H1 (cell line): Measurements from ENCODE around the gene CACNA1E. TPM values are rescaled to one million over a fixed set of nuclear protein-coding genes. Genes with fewer than 3 reads are reported as not detected.

ENCODE experiments used
- CTCF ChIA-PET: fragments of 300-600 bp; sonication (Branson Sonifier 250); formaldehyde crosslinking; loops from one replicate; lab custom pipeline; 2021; ENCODE audit not compliant: partially characterized antibody; lab: Charles Lee
- POLR2A ChIA-PET: fragments of 300-600 bp; sonication (Branson Sonifier 250); formaldehyde crosslinking; loops from one replicate; lab custom pipeline; 2021; ENCODE audit warnings: inconsistent platforms; ENCODE audit not compliant: partially characterized antibody; lab: Charles Lee
- DNase-seq, 2 experiments: peaks; one replicate each; pipeline versions ENCODE4 v3.0.0 to v3.0.0-alpha.2; 2010 to 2022; ENCODE audit warnings: low spot score in 2 of 2, low read depth in 1 of 2, mixed read lengths in 1 of 2
- FAIRE-seq: peaks from 2 replicates; lab custom pipeline; 2011; peaks lifted over from hg19 to GRCh38; lab: Jason Lieb, UNC
- H2AFZ ChIP-seq: 2 replicates; pipeline ENCODE4 v1.8.1; 2012; ENCODE audit warnings: low read length, inconsistent platforms
- H2AK5ac ChIP-seq: 2 replicates; pipeline ENCODE4 v1.6.1; 2013; ENCODE audit warnings: low read depth, low read length
- H2BK120ac ChIP-seq: replicated peaks from 2 replicates; pipeline ENCODE3; 2013; ENCODE audit warnings: low read depth, low read length, inconsistent platforms
- H2BK12ac ChIP-seq: 2 replicates; pipeline ENCODE4 v1.6.1; 2013; ENCODE audit warnings: low read depth, low read length
- H2BK15ac ChIP-seq: 2 replicates; pipeline ENCODE4 v1.6.1; 2013; ENCODE audit warnings: low read length
- H2BK20ac ChIP-seq: 2 replicates; pipeline ENCODE4 v1.6.1; 2013; ENCODE audit warnings: low read length
- H2BK5ac ChIP-seq: 2 replicates; pipeline ENCODE4 v1.6.1; 2013; ENCODE audit warnings: low read depth, low read length
- H3K14ac ChIP-seq: 2 replicates; pipeline ENCODE4 v1.6.1; 2013; ENCODE audit warnings: inconsistent platforms; ENCODE audit not compliant: insufficient read length
- H3K18ac ChIP-seq: 2 replicates; pipeline ENCODE4 v1.6.1; 2013; ENCODE audit warnings: low read length; ENCODE audit errors: extremely low read depth
- H3K23ac ChIP-seq: 2 replicates; pipeline ENCODE4 v1.6.1; 2013; ENCODE audit warnings: inconsistent platforms; ENCODE audit not compliant: insufficient read length
- H3K23me2 ChIP-seq: 2 replicates; pipeline ENCODE4 v1.6.1; 2013; ENCODE audit warnings: low read depth, low read length
- H3K27ac ChIP-seq: 2 replicates; pipeline ENCODE4 v1.6.1; 2011; ENCODE audit warnings: low read depth, low read length, inconsistent platforms
- H3K27me3 ChIP-seq, 4 experiments: replicated peaks in 1 of 4; 1 replicate in 1 of 4; 2 replicates in 3 of 4; pipeline versions ENCODE4 v1.6.1 to v1.8.1; 2011 to 2013; ENCODE audit warnings: low read length in 3 of 4, mild to moderate bottlenecking in 3 of 4, inconsistent platforms in 2 of 4, mixed read lengths in 2 of 4, moderate library complexity in 1 of 4; ENCODE audit not compliant: control insufficient read depth in 3 of 4, insufficient read depth in 3 of 4; ENCODE audit errors: extremely low read depth in 1 of 4
- H3K36me3 ChIP-seq, 4 experiments: 2 replicates each; pipeline versions ENCODE4 v1.6.1 to v1.8.1; 2011 to 2013; ENCODE audit warnings: mild to moderate bottlenecking in 4 of 4, low read length in 3 of 4, moderate library complexity in 2 of 4, control low read depth in 1 of 4, inconsistent platforms in 1 of 4; ENCODE audit not compliant: insufficient read depth in 4 of 4, control insufficient read depth in 2 of 4
- H3K4ac ChIP-seq: replicated peaks from 2 replicates; pipeline ENCODE3; 2013; ENCODE audit warnings: low read length, low read depth, mixed read lengths, inconsistent platforms; ENCODE audit not compliant: insufficient read length
- H3K4me1 ChIP-seq, 4 experiments: replicated peaks in 1 of 4; 1 replicate in 1 of 4; 2 replicates in 3 of 4; pipeline versions ENCODE4 v1.6.1 to v1.8.1; 2011 to 2013; ENCODE audit warnings: low read length in 3 of 4, inconsistent platforms in 2 of 4, mixed read lengths in 1 of 4; ENCODE audit not compliant: insufficient read depth in 4 of 4, control insufficient read depth in 3 of 4
- H3K4me2 ChIP-seq, 2 experiments: 2 replicates each; pipeline versions ENCODE4 v1.6.1 to v1.8.1; 2011 to 2013; ENCODE audit warnings: low read depth in 2 of 2, low read length in 2 of 2, control low read depth in 1 of 2, inconsistent platforms in 1 of 2, mild to moderate bottlenecking in 1 of 2; ENCODE audit not compliant: insufficient read depth in 1 of 2
- H3K4me3 ChIP-seq, 4 experiments: fragments of 200-600, 300-600 bp in 1 of 4; sonication (generic), shearing (Covaris generic), sonication (Bioruptor Twin) in 1 of 4; 2 replicates each; pipeline versions ENCODE4 v1.5.1 to v1.8.1; 2011 to 2016; ENCODE audit warnings: low read length in 4 of 4, low read depth in 3 of 4, control low read depth in 2 of 4, inconsistent platforms in 2 of 4, mild to moderate bottlenecking in 2 of 4, mixed read lengths in 1 of 4, moderate library complexity in 1 of 4; ENCODE audit not compliant: insufficient read depth in 2 of 4; ENCODE audit errors: extremely low read depth in 1 of 4
- H3K56ac ChIP-seq: replicated peaks from 2 replicates; pipeline ENCODE3; 2013; ENCODE audit warnings: low read depth, mild to moderate bottlenecking, mixed read lengths, low read length, inconsistent platforms; ENCODE audit not compliant: insufficient read length
- H3K79me1 ChIP-seq: 2 replicates; pipeline ENCODE4 v1.6.1; 2013; ENCODE audit warnings: low read depth, low read length, control low read depth
- H3K79me2 ChIP-seq, 2 experiments: 2 replicates each; pipeline versions ENCODE4 v1.6.1 to v1.8.1; 2012 to 2013; ENCODE audit warnings: low read length in 2 of 2, mild to moderate bottlenecking in 2 of 2, inconsistent platforms in 1 of 2; ENCODE audit not compliant: insufficient read depth in 2 of 2, control insufficient read depth in 1 of 2
- H3K9ac ChIP-seq, 4 experiments: replicated peaks in 1 of 4; 1 replicate in 1 of 4; 2 replicates in 3 of 4; pipeline versions ENCODE4 v1.6.1 to v1.8.1; 2011 to 2013; ENCODE audit warnings: low read depth in 3 of 4, low read length in 3 of 4, control low read depth in 2 of 4, mild to moderate bottlenecking in 2 of 4, moderate library complexity in 2 of 4, inconsistent platforms in 1 of 4; ENCODE audit errors: extremely low read depth in 1 of 4
- H3K9me3 ChIP-seq, 2 experiments: 2 replicates each; pipeline versions ENCODE4 v1.6.1 to v1.8.1; 2012 to 2013; ENCODE audit warnings: mild to moderate bottlenecking in 2 of 2, moderate library complexity in 2 of 2, control low read depth in 1 of 2, inconsistent platforms in 1 of 2, low read depth in 1 of 2, low read length in 1 of 2, mixed read lengths in 1 of 2; ENCODE audit not compliant: insufficient read depth in 2 of 2
- H4K20me1 ChIP-seq, 2 experiments: replicated peaks in 1 of 2; 2 replicates each; pipeline versions ENCODE3 to v1.8.1; 2011 to 2013; ENCODE audit warnings: inconsistent platforms in 2 of 2, low read length in 2 of 2, mild to moderate bottlenecking in 1 of 2; ENCODE audit not compliant: insufficient read depth in 2 of 2, control insufficient read depth in 1 of 2
- H4K5ac ChIP-seq: 2 replicates; pipeline ENCODE4 v1.6.1; 2013; ENCODE audit warnings: low read length, low read depth, mixed read lengths, inconsistent platforms; ENCODE audit not compliant: insufficient read length
- H4K8ac ChIP-seq: 2 replicates; pipeline ENCODE4 v1.8.0; 2013; ENCODE audit warnings: mild to moderate bottlenecking, moderate library complexity, low read length, inconsistent platforms; ENCODE audit not compliant: insufficient read depth; ENCODE audit errors: extremely low read depth
- H4K91ac ChIP-seq: replicated peaks from 2 replicates; pipeline ENCODE3; 2013; ENCODE audit warnings: low read length, mixed read lengths, inconsistent platforms; ENCODE audit not compliant: insufficient read length
- E2F6 ChIP-seq: IDR thresholded peaks from 2 replicates; pipeline ENCODE4 v1.6.1; 2012; ENCODE audit warnings: inconsistent platforms
- EGR1 ChIP-seq: IDR thresholded peaks from 2 replicates; pipeline ENCODE4 v1.6.1; 2011; ENCODE audit warnings: low read depth, low read length, borderline replicate concordance
- EP300 ChIP-seq, 2 experiments: IDR thresholded peaks; 1 replicate in 1 of 2; 2 replicates in 1 of 2; pipeline ENCODE4 v1.6.1; 2011 to 2012; ENCODE audit warnings: low read depth in 2 of 2, low read length in 2 of 2, mild to moderate bottlenecking in 2 of 2, borderline replicate concordance in 1 of 2, inconsistent platforms in 1 of 2, moderate library complexity in 1 of 2
- POLR2AphosphoS5 ChIP-seq: IDR thresholded peaks from 2 replicates; pipeline ENCODE4 v1.6.1; 2011; ENCODE audit warnings: low read depth, low read length
- SP1 ChIP-seq: IDR thresholded peaks from 2 replicates; pipeline ENCODE4 v1.6.1; 2011; ENCODE audit warnings: low read depth, low read length
- SRF ChIP-seq: IDR thresholded peaks from 2 replicates; pipeline ENCODE4 v1.6.1; 2011; ENCODE audit warnings: mild to moderate bottlenecking, low read depth, low read length, moderate library complexity
- SUZ12 ChIP-seq: fragments of 200-600 bp; sonication (generic); IDR thresholded peaks from 2 replicates; pipeline ENCODE4 v1.6.1; 2012; ENCODE audit warnings: mild to moderate bottlenecking, inconsistent platforms, low read length, moderate library complexity, mixed read lengths
- WGBS, 2 experiments: shearing (Covaris generic) in 1 of 2; methylation state at CpG; one replicate each; pipeline versions ENCODE4 v1.1.6 to v1.1.7; 2013 to 2015; ENCODE audit warnings: low lambda C conversion rate in 2 of 2, mixed read lengths in 2 of 2, inconsistent platforms in 1 of 2, low coverage in 1 of 2, missing lambda C conversion rate in 1 of 2; ENCODE audit not compliant: insufficient replicate concordance in 2 of 2, insufficient coverage in 1 of 2, insufficient read length in 1 of 2; ENCODE audit errors: extremely low coverage in 1 of 2, missing lambda C conversion rate in 1 of 2; 5-methylcytosine and 5-hydroxymethylcytosine counted together
- polyA plus RNA-seq, 7 experiments: library from polyadenylated mRNA; depleted of rRNA in 3 of 7; stranded (reverse) in 5 of 7; unstranded in 2 of 7; fragments of >200 nt in 5 of 7; fragments of 200-250 nt in 2 of 7; gene quantifications; 1 replicate in 5 of 7; 2 replicates in 1 of 7; 4 replicates in 1 of 7; pipeline versions ENCODE4 v1.2.1 to v1.2.3, GENCODE V29; 2011 to 2013; ENCODE audit warnings: missing spikeins in 2 of 7, mixed read lengths in 2 of 7
- total RNA-seq: library from RNA; stranded (reverse); fragmentation: NEBNext Ultra II Directional; extraction: Animal tissue kit (Norgen Biotek cat#: 25700); gene quantifications from 2 replicates; pipeline ENCODE4 v1.2.1, GENCODE V29; 2021

The CACNA1E gene
- total and polyA plus RNA-seq, 2 of the 8 experiments (the other 6 are each of a cell fraction or from before 2014, with no cell fraction given), result 0.98 to 1.3 TPM

DNA sequence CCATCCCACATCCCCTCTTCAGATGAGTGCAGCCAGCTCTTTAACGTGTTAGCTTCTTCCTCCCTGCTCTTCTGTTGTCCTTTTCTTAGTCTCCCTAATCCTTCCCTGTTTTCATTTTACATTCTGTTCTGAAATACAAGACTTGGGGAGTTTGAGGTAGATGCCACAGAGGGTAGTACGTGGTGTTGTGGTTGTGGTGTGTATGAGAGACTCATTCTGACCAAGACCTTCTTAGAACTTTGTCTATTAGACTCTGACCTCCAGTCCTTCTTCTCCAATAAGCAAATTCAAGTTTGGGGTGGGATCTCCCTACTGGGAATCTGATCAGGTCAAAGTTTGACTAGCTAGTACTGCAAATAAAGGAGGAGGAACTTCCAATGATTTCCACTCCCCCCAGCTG lies 39.5 kb downstream of the CACNA1E start:
- ChIA-PET CTCF (no interaction called here), POLR2A (no interaction called here)
- Histone ChIP-seq H2BK5ac (no peak overlapping the region), H3K9me3 (peaks cover 0 to under 1% of the 10 kb centered on the region in 2 experiments; a peak in 1 of 4 replicates), H3K79me2 (no peaks in the 10 kb centered on the region), H3K18ac (no peak overlapping the region; the same call in 1 of the 2 replicates), H3K23ac (no peak overlapping the region), H3K27ac (no peak overlapping the region), H4K5ac (no peak overlapping the region), H2BK20ac (no peak overlapping the region), H3K4me2 (no peak overlapping the region), H2AFZ (no peak overlapping the region), H2BK12ac (no peak overlapping the region), H3K79me1 (no peaks in the 10 kb centered on the region), H4K20me1 (no peaks in the 10 kb centered on the region), H4K91ac (no peak overlapping the region), H3K4me1 (peaks cover 0 to 6% (median 0%) of the 10 kb centered on the region in 4 experiments; a peak in 2 of 7 replicates), H3K56ac (no peak overlapping the region), H3K4me3 (no peak overlapping the region), H2BK120ac (no peak overlapping the region), H3K9ac (no peak overlapping the region), H3K14ac (no peak overlapping the region), H3K36me3 (no peaks in the 10 kb centered on the region), H3K23me2 (no peaks in the 10 kb centered on the region), H3K4ac (no peak overlapping the region), H4K8ac (no peak overlapping the region), H2AK5ac (no peak overlapping the region), H3K27me3 (no peaks in the 10 kb centered on the region), H2BK15ac (no peak overlapping the region)
- TF ChIP-seq E2F6 (no peak), SP1 (no peak), SRF (no peak), SUZ12 (no peak), POLR2AphosphoS5 (no peak), EGR1 (no peak), EP300 (IDR thresholded peaks at IDR 0.05; ENCODE audit: borderline replicate concordance in 1 of 2, low read depth in 2 of 2, low read length in 2 of 2) (no peak)
- FAIRE-seq, result no peak
- no peak for DNase-seq
- 96% methylated on average over 2 of the region's 2 CpGs; no CpG with 5 or more reads in 1 of the 2 experiments for WGBS, 2 experiments
